HEK293 (cell line): Measurements from ENCODE around the gene ZSCAN1.

ENCODE experiments used
- GLI2 ChIP-seq: fragments of 450-650 bp; formaldehyde crosslinking; IDR thresholded peaks from 2 replicates; pipeline ENCODE4; 2017; ENCODE audit warnings: missing biosample characterization, missing genetic modification characterization, low read depth, borderline replicate concordance
- KLF10 ChIP-seq: fragments of 450-650 bp; IDR thresholded peaks from 2 replicates; pipeline ENCODE4 v1.5.1; 2018; ENCODE audit warnings: missing biosample characterization, mild to moderate bottlenecking, missing genetic modification characterization
- KLF9 ChIP-seq: fragments of 450-650 bp; formaldehyde crosslinking; IDR thresholded peaks from 2 replicates; pipeline ENCODE4 v1.5.1; 2016; ENCODE audit warnings: missing biosample characterization, missing genetic modification characterization, low read depth
- MZF1 ChIP-seq: fragments of 450-650 bp; formaldehyde crosslinking; IDR thresholded peaks from 2 replicates; pipeline ENCODE4 v1.5.1; 2017; ENCODE audit warnings: missing biosample characterization, missing genetic modification characterization, borderline replicate concordance
- PRDM10 ChIP-seq: fragments of 450-650 bp; formaldehyde crosslinking; IDR thresholded peaks from 2 replicates; pipeline ENCODE4 v1.5.1; 2016; ENCODE audit warnings: missing biosample characterization, missing genetic modification characterization
- TSHZ1 ChIP-seq: fragments of 450-650 bp; formaldehyde crosslinking; IDR thresholded peaks from 2 replicates; pipeline ENCODE4 v1.5.1; 2016; ENCODE audit warnings: missing biosample characterization, missing genetic modification characterization, borderline replicate concordance
- WT1 ChIP-seq: fragments of 450-650 bp; formaldehyde crosslinking; IDR thresholded peaks from 2 replicates; pipeline ENCODE4 v1.5.1; 2016; ENCODE audit warnings: missing biosample characterization, missing genetic modification characterization
- YY2 ChIP-seq: fragments of 450-650 bp; formaldehyde crosslinking; IDR thresholded peaks from 2 replicates; pipeline ENCODE4 v1.5.1; 2016; ENCODE audit warnings: missing biosample characterization, missing genetic modification characterization
- ZBTB49 ChIP-seq: fragments of 450-650 bp; formaldehyde crosslinking; IDR thresholded peaks from 2 replicates; pipeline ENCODE4 v1.5.1; 2016; ENCODE audit warnings: missing biosample characterization, missing genetic modification characterization, low read depth
- ZFP41 ChIP-seq: fragments of 450-650 bp; formaldehyde crosslinking; IDR thresholded peaks from 2 replicates; pipeline ENCODE4 v1.5.1; 2016; ENCODE audit warnings: missing biosample characterization, missing genetic modification characterization, borderline replicate concordance
- ZNF155 ChIP-seq: fragments of 450-650 bp; formaldehyde crosslinking; IDR thresholded peaks from 2 replicates; pipeline ENCODE4 v1.5.1; 2016; ENCODE audit warnings: missing biosample characterization, missing genetic modification characterization
- ZNF184 ChIP-seq: fragments of 450-650 bp; IDR thresholded peaks from 2 replicates; pipeline ENCODE4 v1.5.1; 2018; ENCODE audit warnings: missing biosample characterization, mild to moderate bottlenecking, missing genetic modification characterization
- ZNF2 ChIP-seq: fragments of 450-650 bp; formaldehyde crosslinking; IDR thresholded peaks from 2 replicates; pipeline ENCODE4 v1.5.1; 2016; ENCODE audit warnings: missing biosample characterization, missing genetic modification characterization
- ZNF391 ChIP-seq: fragments of 450-650 bp; formaldehyde crosslinking; IDR thresholded peaks from 2 replicates; pipeline ENCODE4 v1.5.1; 2016; ENCODE audit warnings: low read depth, missing biosample characterization, missing genetic modification characterization, borderline replicate concordance
- ZNF423 ChIP-seq: fragments of 450-650 bp; formaldehyde crosslinking; IDR thresholded peaks from 2 replicates; pipeline ENCODE4 v1.5.1; 2016; ENCODE audit warnings: missing biosample characterization, missing genetic modification characterization
- ZNF518A ChIP-seq: fragments of 450-650 bp; formaldehyde crosslinking; conservative IDR thresholded peaks from 2 replicates; pipeline ENCODE4 v1.5.1; 2016; ENCODE audit warnings: low read depth, missing biosample characterization, missing genetic modification characterization
- ZNF530 ChIP-seq: fragments of 450-650 bp; formaldehyde crosslinking; IDR thresholded peaks from 2 replicates; pipeline ENCODE4 v1.5.1; 2016; ENCODE audit warnings: low read depth, missing biosample characterization, missing genetic modification characterization
- ZNF558 ChIP-seq: fragments of 450-650 bp; formaldehyde crosslinking; IDR thresholded peaks from 2 replicates; pipeline ENCODE4 v1.5.1; 2016; ENCODE audit warnings: missing biosample characterization, missing genetic modification characterization
- ZNF560 ChIP-seq: fragments of 450-650 bp; formaldehyde crosslinking; IDR thresholded peaks from 2 replicates; pipeline ENCODE4 v1.5.1; 2017; ENCODE audit warnings: missing biosample characterization, missing genetic modification characterization, borderline replicate concordance
- ZNF621 ChIP-seq: fragments of 450-650 bp; formaldehyde crosslinking; IDR thresholded peaks from 2 replicates; pipeline ENCODE4 v1.5.1; 2017; ENCODE audit warnings: missing biosample characterization, missing genetic modification characterization
- ZNF658 ChIP-seq: fragments of 450-650 bp; formaldehyde crosslinking; IDR thresholded peaks from 2 replicates; pipeline ENCODE4; 2016; ENCODE audit warnings: missing biosample characterization, missing genetic modification characterization
- ZSCAN4 ChIP-seq: fragments of 450-650 bp; formaldehyde crosslinking; IDR thresholded peaks from 2 replicates; pipeline ENCODE4 v1.5.1; 2017; ENCODE audit warnings: missing biosample characterization, missing genetic modification characterization

The ZSCAN1 gene

GRCh38 chr19:58097781-58098681 lies 64.2 kb downstream of the ZSCAN1 start, which contains the start of gene ZSCAN18 (continued):
- TF ChIP-seq ZNF518A (peak; percentile 23; the same call in 1 of the 2 replicates), ZFP41 (tag by site-specific recombination) (no peak), GLI2 (tag by site-specific recombination) (no peak), YY2 (tag by site-specific recombination) (peak; percentile 82), WT1 (tag by site-specific recombination) (no peak), KLF9 (peak; percentile 43; the same call in 1 of the 2 replicates), ZNF658 (tag by site-specific recombination) (no peak), ZNF560 (0 out of 2 replicates have a peak, but pooled peaks have one; percentile 15), ZNF530 (no peak), KLF10 (tag by site-specific recombination) (no peak), ZNF621 (tag by site-specific recombination) (no peak), ZNF2 (no peak), ZBTB49 (tag by site-specific recombination) (no peak), ZNF184 (no peak), PRDM10 (peak; percentile 17), ZNF558 (tag by site-specific recombination) (no peak), ZSCAN4 (tag by site-specific recombination) (no peak), ZNF423 (tag by site-specific recombination) (0 out of 2 replicates have a peak, but pooled peaks have one; percentile 26), TSHZ1 (tag by site-specific recombination) (no peak), ZNF155 (tag by site-specific recombination) (no peak), MZF1 (tag by site-specific recombination) (no peak), ZNF391 (tag by site-specific recombination) (peak; percentile 48; the same call in 1 of the 2 replicates)
